Dedifferentiated amniotic fluid mesenchymal stem cell (primary cell): ENCODE data around the gene EPB41L4A.
"Not testable (repeated sequence)": the region's sequence is repeated elsewhere in the genome, so short reads cannot be mapped to it uniquely, and the experiment has no call there.

ENCODE experiments used
- DNase-seq: peaks from one replicate; pipeline ENCODE4 v3.0.0-alpha.2; 2016; ENCODE audit errors: extremely low spot score

The EPB41L4A gene

GRCh38 chr5:112419164-112419985, at the start of gene EPB41L4A:
TSS of gene EPB41L4A (minus strand) at chr5:112419277. CDS start at chr5:112419039, 238 bp downstream.
- DNase-seq: no peak

GRCh38 chr5:112467485-112467884, 48.4 kb upstream of the EPB41L4A start:
- no peak for DNase-seq

GRCh38 chr5:112466261-112466660, 47.2 kb upstream of the EPB41L4A start:
- not testable (repeated sequence) for DNase-seq

GRCh38 chr5:112447187-112447760, 28.2 kb upstream of the EPB41L4A start:
- not testable (repeated sequence) for DNase-seq

GRCh38 chr5:112445626-112446350, 26.7 kb upstream of the EPB41L4A start:
- no peak for DNase-seq

- DNase-seq: not testable (repeated sequence)
These were observed 24.9 kb upstream of the EPB41L4A start for GRCh38 chr5:112443932-112444331.

- no peak for DNase-seq
These were observed 21.0 kb upstream of the EPB41L4A start for GRCh38 chr5:112440031-112440430.

GRCh38 chr5:112436144-112436543, 17.1 kb upstream of the EPB41L4A start:
- no peak for DNase-seq

GRCh38 chr5:112434641-112435040, 15.6 kb upstream of the EPB41L4A start:
- no peak for DNase-seq

GRCh38 chr5:112426202-112426601, 7.1 kb upstream of the EPB41L4A start:
- DNase-seq: not testable (repeated sequence)

GRCh38 chr5:112419986-112420864, 1.1 kb upstream of the EPB41L4A start:
- DNase-seq: no peak

- DNase-seq: no peak
These were observed 366 bp downstream of the EPB41L4A start for GRCh38 chr5:112418659-112419163.

- no peak for DNase-seq
These were observed 982 bp downstream of the EPB41L4A start for GRCh38 chr5:112417931-112418658.

GRCh38 chr5:112415552-112415951, 3.5 kb downstream of the EPB41L4A start:
- no peak for DNase-seq

- no peak for DNase-seq
These were observed 5.5 kb downstream of the EPB41L4A start for GRCh38 chr5:112413611-112414010.

GRCh38 chr5:112412346-112412745, 6.7 kb downstream of the EPB41L4A start:
- DNase-seq: no peak

- no peak for DNase-seq
These were observed 7.2 kb downstream of the EPB41L4A start for GRCh38 chr5:112411903-112412302.

- DNase-seq: no peak
These were observed 11.4 kb downstream of the EPB41L4A start for GRCh38 chr5:112407666-112408065.

GRCh38 chr5:112407240-112407639, 11.8 kb downstream of the EPB41L4A start:
- no peak for DNase-seq

GRCh38 chr5:112403069-112403468, 16.0 kb downstream of the EPB41L4A start:
- no peak for DNase-seq

- DNase-seq: no peak
These were observed 17.2 kb downstream of the EPB41L4A start for GRCh38 chr5:112401924-112402323.
